Measurements from ENCODE around the gene PSMD13. TPM values are rescaled to one million over a fixed set of nuclear protein-coding genes. Genes with fewer than 3 reads are reported as not detected.
A peak's percentile ranks its signal among the peaks of the same experiment; 100 is the strongest.
"Not testable (repeated sequence)": the region's sequence is repeated elsewhere in the genome, so short reads cannot be mapped to it uniquely, and the experiment has no call there.

Gene PSMD13
- total RNA-seq (99.6 TPM), polyA plus RNA-seq (100 to 1,000 TPM; 223 to 276 (median 261) TPM)

- H3K9me3 ChIP-seq (ENCODE audit: control insufficient read depth in 2 of 2, low read length in 2 of 2) = no peaks in the 10 kb centered on the region
- H3K27ac ChIP-seq (ENCODE audit: insufficient read depth, low read length, poor library complexity, severe bottlenecking) = peak within 1 kb of the TSS; percentile 99
- ATAC-seq (ENCODE audit: low read depth in 2 of 2) (peak; percentile 85 to 86), DNase-seq (peak; percentile 82 to 91 (median 88))
- Mint-ChIP-seq H3K4me1 (peaks cover 22 to 62% (median 31%) of the 10 kb centered on the region in 4 donors), H3K4me3 (peak within 1 kb of the TSS; percentile 96 to 99 (median 98)), H3K9me3 (no peaks in the 10 kb centered on the region), H3K27me3 (no peaks in the 10 kb centered on the region), H3K36me3 (peaks cover 11% of the 10 kb centered on the region), H3K27ac (peak within 1 kb of the TSS; percentile 98 to 100 (median 98))
- peaks cover 25% of the 10 kb centered on the region for H3K4me1 ChIP-seq (ENCODE audit: control insufficient read depth, insufficient read depth, low read length, poor library complexity, severe bottlenecking)
- peak within 1 kb of the TSS; percentile 92 for H3K4me3 ChIP-seq (ENCODE audit: low read depth, low read length)
- H3K36me3 ChIP-seq (ENCODE audit: control insufficient read depth, insufficient read depth, low read length) = peaks cover 29% of the 10 kb centered on the region
- H3K27me3 ChIP-seq (ENCODE audit: control insufficient read depth, insufficient read depth, low read length) = no peaks in the 10 kb centered on the region
Observed at GRCh38 chr11:236774-237767, at the start of gene PSMD13. Gene PSMD13, plus strand, starts transcription at chr11:236976. Its CDS starts 74 bp downstream, at chr11:237050.

- H3K4me1 Mint-ChIP-seq = peaks cover 0 to 12% (median 3%) of the 10 kb centered on the region in 4 donors
- not testable (repeated sequence) for ATAC-seq (ENCODE audit: low read depth in 2 of 2); H3K4me1 ChIP-seq (ENCODE audit: control insufficient read depth, insufficient read depth, low read length, poor library complexity, severe bottlenecking); H3K27me3 Mint-ChIP-seq; DNase-seq; H3K27ac Mint-ChIP-seq; H3K27ac ChIP-seq (ENCODE audit: insufficient read depth, low read length, poor library complexity, severe bottlenecking); H3K4me3 Mint-ChIP-seq; H3K36me3 ChIP-seq (ENCODE audit: control insufficient read depth, insufficient read depth, low read length); H3K4me3 ChIP-seq (ENCODE audit: low read depth, low read length); H3K9me3 Mint-ChIP-seq; H3K36me3 Mint-ChIP-seq; H3K27me3 ChIP-seq (ENCODE audit: control insufficient read depth, insufficient read depth, low read length); H3K9me3 ChIP-seq (ENCODE audit: control insufficient read depth in 2 of 2, low read length in 2 of 2)
Observed at GRCh38 chr11:189200-189783, 47.5 kb upstream of the PSMD13 start.

- not testable (repeated sequence) for H3K9me3 Mint-ChIP-seq; H3K27me3 ChIP-seq (ENCODE audit: control insufficient read depth, insufficient read depth, low read length); H3K27ac ChIP-seq (ENCODE audit: insufficient read depth, low read length, poor library complexity, severe bottlenecking); H3K4me3 ChIP-seq (ENCODE audit: low read depth, low read length); H3K27ac Mint-ChIP-seq; H3K4me1 ChIP-seq (ENCODE audit: control insufficient read depth, insufficient read depth, low read length, poor library complexity, severe bottlenecking); H3K36me3 Mint-ChIP-seq; H3K27me3 Mint-ChIP-seq; H3K36me3 ChIP-seq (ENCODE audit: control insufficient read depth, insufficient read depth, low read length); H3K9me3 ChIP-seq (ENCODE audit: control insufficient read depth in 2 of 2, low read length in 2 of 2); H3K4me3 Mint-ChIP-seq
- peaks cover 0 to 12% (median 3%) of the 10 kb centered on the region in 4 donors for H3K4me1 Mint-ChIP-seq
- peak; percentile 60 to 73 for ATAC-seq (ENCODE audit: low read depth in 2 of 2)
- peak in 1 of 3 donors; percentile 28 for DNase-seq
Observed at GRCh38 chr11:189843-190311, 46.9 kb upstream of the PSMD13 start.

- not testable (repeated sequence) for H3K9me3 Mint-ChIP-seq, DNase-seq
Observed at GRCh38 chr11:190546-190945, 46.2 kb upstream of the PSMD13 start.

GRCh38 chr11:191490-192478 is 45.0 kb upstream of the PSMD13 start:
- peak in 2 of 3 donors; percentile 56 to 60 for DNase-seq
- Mint-ChIP-seq H3K4me3 (peak overlapping the region in 3 of 4 donors; percentile 31 to 54 (median 41)), H3K27ac (peak overlapping the region in 1 of 3 donors; percentile 79), H3K4me1 (peaks cover 0 to 12% (median 3%) of the 10 kb centered on the region in 4 donors)
- not testable (repeated sequence) for H3K4me1 ChIP-seq (ENCODE audit: control insufficient read depth, insufficient read depth, low read length, poor library complexity, severe bottlenecking); H3K27me3 ChIP-seq (ENCODE audit: control insufficient read depth, insufficient read depth, low read length); H3K4me3 ChIP-seq (ENCODE audit: low read depth, low read length); H3K36me3 Mint-ChIP-seq; H3K9me3 ChIP-seq (ENCODE audit: control insufficient read depth in 2 of 2, low read length in 2 of 2); H3K27me3 Mint-ChIP-seq; H3K27ac ChIP-seq (ENCODE audit: insufficient read depth, low read length, poor library complexity, severe bottlenecking); H3K9me3 Mint-ChIP-seq; H3K36me3 ChIP-seq (ENCODE audit: control insufficient read depth, insufficient read depth, low read length)
- peak; percentile 60 to 62 for ATAC-seq (ENCODE audit: low read depth in 2 of 2)

More at GRCh38 chr11:190546-190945, 46.2 kb upstream of the PSMD13 start:
- H3K27ac ChIP-seq (ENCODE audit: insufficient read depth, low read length, poor library complexity, severe bottlenecking); ATAC-seq (ENCODE audit: low read depth in 2 of 2); H3K36me3 Mint-ChIP-seq; H3K4me1 ChIP-seq (ENCODE audit: control insufficient read depth, insufficient read depth, low read length, poor library complexity, severe bottlenecking); H3K27ac Mint-ChIP-seq; H3K9me3 ChIP-seq (ENCODE audit: control insufficient read depth in 2 of 2, low read length in 2 of 2); H3K4me3 ChIP-seq (ENCODE audit: low read depth, low read length); H3K27me3 ChIP-seq (ENCODE audit: control insufficient read depth, insufficient read depth, low read length); H3K27me3 Mint-ChIP-seq; H3K36me3 ChIP-seq (ENCODE audit: control insufficient read depth, insufficient read depth, low read length); H3K4me3 Mint-ChIP-seq: not testable (repeated sequence)
- H3K4me1 Mint-ChIP-seq = peaks cover 0 to 12% (median 3%) of the 10 kb centered on the region in 4 donors

- not testable (repeated sequence) for H3K27ac Mint-ChIP-seq; H3K27me3 Mint-ChIP-seq; DNase-seq; H3K27me3 ChIP-seq (ENCODE audit: control insufficient read depth, insufficient read depth, low read length); H3K36me3 Mint-ChIP-seq; H3K4me3 ChIP-seq (ENCODE audit: low read depth, low read length); H3K9me3 ChIP-seq (ENCODE audit: control insufficient read depth in 2 of 2, low read length in 2 of 2); H3K9me3 Mint-ChIP-seq; H3K27ac ChIP-seq (ENCODE audit: insufficient read depth, low read length, poor library complexity, severe bottlenecking); ATAC-seq (ENCODE audit: low read depth in 2 of 2); H3K36me3 ChIP-seq (ENCODE audit: control insufficient read depth, insufficient read depth, low read length); H3K4me1 ChIP-seq (ENCODE audit: control insufficient read depth, insufficient read depth, low read length, poor library complexity, severe bottlenecking)
- Mint-ChIP-seq H3K4me1 (peaks cover 0 to 12% (median 3%) of the 10 kb centered on the region in 4 donors), H3K4me3 (peak within 1 kb of the TSS in 1 of 4 donors; percentile 54)
Observed at GRCh38 chr11:192674-193128, 44.1 kb upstream of the PSMD13 start, which contains the start of gene SCGB1C1. Gene SCGB1C1, plus strand, starts transcription at chr11:193078. Its CDS starts 22 bp downstream, at chr11:193100.

- H3K4me1 ChIP-seq (ENCODE audit: control insufficient read depth, insufficient read depth, low read length, poor library complexity, severe bottlenecking); H3K27me3 ChIP-seq (ENCODE audit: control insufficient read depth, insufficient read depth, low read length); H3K4me3 Mint-ChIP-seq; H3K36me3 ChIP-seq (ENCODE audit: control insufficient read depth, insufficient read depth, low read length); H3K27ac ChIP-seq (ENCODE audit: insufficient read depth, low read length, poor library complexity, severe bottlenecking); H3K9me3 Mint-ChIP-seq; H3K27ac Mint-ChIP-seq; ATAC-seq (ENCODE audit: low read depth in 2 of 2); DNase-seq; H3K36me3 Mint-ChIP-seq; H3K4me3 ChIP-seq (ENCODE audit: low read depth, low read length); H3K9me3 ChIP-seq (ENCODE audit: control insufficient read depth in 2 of 2, low read length in 2 of 2); H3K27me3 Mint-ChIP-seq: not testable (repeated sequence)
- H3K4me1 Mint-ChIP-seq = peaks cover 0 to 12% (median 3%) of the 10 kb centered on the region in 4 donors
Observed at GRCh38 chr11:193481-193880, 43.3 kb upstream of the PSMD13 start.
